Gastroesophageal sphincter (tissue), 3 donors: ENCODE data around the gene SNTG2.

ENCODE experiments used
- CTCF ChIP-seq, 4 experiments: fragments of 200-600 bp in 2 of 4; fragments of 450-650 bp in 2 of 4; sonication (generic) in 1 of 4; IDR thresholded peaks; one replicate each; pipeline ENCODE4 v1.5.1; 2017 to 2019; ENCODE audit warnings: antibody characterized with exemption in 4 of 4, mild to moderate bottlenecking in 2 of 4, moderate library complexity in 2 of 4
- POLR2AphosphoS5 ChIP-seq: sonication (generic); formaldehyde crosslinking; IDR thresholded peaks from one replicate; pipeline ENCODE4 v1.6.1; 2017; ENCODE audit warnings: antibody characterized with exemption

GRCh38 chr2:1140389-1141003, 189.8 kb downstream of the SNTG2 start:
- no peak for TF ChIP-seq POLR2AphosphoS5
- peak in 3 of 4 experiments; percentile 10 to 78 (median 36) for TF ChIP-seq CTCF (IDR thresholded peaks at IDR 0.05)
